Activated naive CD4-positive, alpha-beta T cell treated with anti-CD3 and anti-CD28 coated beads, Interleukin-2, amount 50 U/mL, for 24 hours (primary cell): ENCODE results near the gene UNG.

Experiments
- H3K27ac Mint-ChIP-seq: one replicate; pipeline ENCODE4 v1.8.0; 2021; ENCODE audit warnings: mild to moderate bottlenecking, mixed read lengths
- H3K27me3 Mint-ChIP-seq: one replicate; pipeline ENCODE4 v1.8.0; 2021; ENCODE audit warnings: mixed read lengths
- H3K36me3 Mint-ChIP-seq: one replicate; pipeline ENCODE4 v1.8.0; 2021; ENCODE audit warnings: mixed read lengths
- H3K4me1 Mint-ChIP-seq: one replicate; pipeline ENCODE4 v1.8.0; 2021; ENCODE audit warnings: mixed read lengths
- H3K4me3 Mint-ChIP-seq: one replicate; pipeline ENCODE4 v1.8.0; 2021; ENCODE audit warnings: mild to moderate bottlenecking, mixed read lengths
- H3K9me3 Mint-ChIP-seq: one replicate; pipeline ENCODE4 v1.8.0; 2021; ENCODE audit warnings: mixed read lengths

The UNG gene

DNA sequence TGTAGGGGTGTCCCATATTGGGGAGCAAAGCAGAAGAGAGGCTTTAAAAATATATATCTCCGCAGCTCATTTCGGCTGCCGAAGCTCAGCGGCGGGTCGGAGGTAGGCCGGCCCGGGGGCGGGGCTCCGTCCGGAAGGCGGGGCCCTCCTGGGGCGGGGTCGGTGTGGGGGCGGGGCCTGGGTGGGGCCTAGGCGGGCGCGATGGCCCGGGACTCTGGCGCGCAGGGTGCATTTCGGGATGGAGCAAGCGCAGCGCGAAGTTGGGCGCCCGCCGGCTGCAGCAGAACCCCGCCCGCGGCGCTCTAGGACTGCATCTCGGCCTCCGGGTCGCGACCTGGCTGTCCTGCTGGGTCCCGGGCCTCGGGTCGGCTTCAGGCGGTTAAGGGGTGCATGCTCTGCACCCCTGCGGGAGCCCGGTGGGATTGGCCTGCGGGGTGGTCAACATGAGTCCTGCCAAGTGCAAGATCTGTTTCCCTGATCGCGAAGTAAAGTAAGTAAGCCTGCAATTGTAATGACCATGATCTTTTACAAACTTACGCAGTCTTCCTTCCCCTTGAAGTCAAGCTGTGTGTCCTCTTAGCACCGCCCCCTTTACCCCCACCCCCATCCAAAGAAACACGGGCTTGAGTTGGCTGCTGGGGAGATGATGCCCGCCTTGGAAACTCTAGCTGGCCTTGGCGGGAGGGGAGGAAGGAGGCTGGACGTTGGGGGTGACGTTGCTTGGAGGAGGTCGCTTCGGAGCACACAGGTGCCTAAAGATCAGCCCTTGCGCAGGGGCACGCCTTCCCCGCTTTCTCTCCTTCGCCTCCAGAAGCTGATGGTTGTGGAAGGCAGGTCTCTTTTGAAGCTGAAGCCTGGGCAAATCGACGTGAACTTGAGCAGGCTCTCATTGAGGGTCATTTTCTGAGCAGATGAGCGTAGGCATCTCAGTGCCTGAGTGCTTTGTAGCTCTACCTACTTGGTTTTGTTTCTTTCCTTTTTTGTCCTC is 57.3 kb downstream of the UNG start:
- no peaks in the 10 kb centered on the region for H3K36me3 Mint-ChIP-seq

DNA sequence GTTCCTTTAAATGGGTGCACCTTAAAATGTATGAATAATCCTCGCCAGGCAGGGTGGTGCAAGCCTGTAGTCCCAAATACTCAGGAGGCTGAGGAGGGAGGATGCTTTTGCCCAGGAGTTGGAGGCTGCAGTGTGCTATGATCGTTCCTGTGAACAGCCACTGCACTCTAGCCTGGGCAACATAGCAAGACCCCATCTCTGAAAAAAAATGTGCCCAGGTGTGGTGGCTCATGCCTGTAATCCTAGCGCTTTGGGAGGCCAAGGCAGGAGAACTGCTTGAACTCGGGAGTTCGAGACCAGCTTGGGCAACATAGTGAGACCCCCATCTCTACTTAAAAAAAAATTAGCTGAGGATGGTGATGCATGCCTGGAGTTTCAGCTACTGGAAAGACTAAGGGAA is 58.6 kb downstream of the UNG start:
- no peaks in the 10 kb centered on the region for H3K27me3 Mint-ChIP-seq
- H3K36me3 Mint-ChIP-seq = no peaks in the 10 kb centered on the region
- H3K27ac Mint-ChIP-seq = no peak overlapping the region
- no peaks in the 10 kb centered on the region for H3K9me3 Mint-ChIP-seq
- H3K4me1 Mint-ChIP-seq = peaks cover 18% of the 10 kb centered on the region
- H3K4me3 Mint-ChIP-seq = peak overlapping the region; percentile 92

More for the DNA sequence above, 57.3 kb downstream of the UNG start:
- H3K9me3 Mint-ChIP-seq = no peaks in the 10 kb centered on the region
- peak overlapping the region; percentile 26 for H3K27ac Mint-ChIP-seq
- H3K27me3 Mint-ChIP-seq = no peaks in the 10 kb centered on the region
- H3K4me3 Mint-ChIP-seq = peak overlapping the region; percentile 92
- H3K4me1 Mint-ChIP-seq = peaks cover 18% of the 10 kb centered on the region

DNA sequence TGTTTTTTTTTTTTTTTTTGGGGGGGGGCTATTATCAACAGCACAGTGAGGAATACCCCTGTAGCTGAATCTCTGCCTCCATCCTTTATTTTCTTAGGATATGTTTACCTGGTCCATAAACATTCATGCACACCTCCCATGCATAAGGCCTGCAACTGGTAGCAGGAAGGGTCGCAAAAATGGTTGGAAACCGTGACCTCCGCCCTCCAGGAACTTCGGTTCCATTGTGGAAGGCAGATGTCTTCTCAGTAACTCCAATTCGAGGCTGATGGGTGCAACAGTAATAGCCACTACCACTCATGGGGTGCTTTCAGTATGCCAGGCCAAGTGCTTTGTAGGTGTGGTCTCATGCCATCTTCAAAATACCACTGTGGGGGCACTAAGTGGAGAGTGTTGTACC is 59.2 kb downstream of the UNG start:
- Mint-ChIP-seq H3K27me3 (no peaks in the 10 kb centered on the region), H3K4me1 (peaks cover 18% of the 10 kb centered on the region), H3K36me3 (no peaks in the 10 kb centered on the region), H3K4me3 (no peak overlapping the region), H3K9me3 (no peaks in the 10 kb centered on the region), H3K27ac (no peak overlapping the region)

DNA sequence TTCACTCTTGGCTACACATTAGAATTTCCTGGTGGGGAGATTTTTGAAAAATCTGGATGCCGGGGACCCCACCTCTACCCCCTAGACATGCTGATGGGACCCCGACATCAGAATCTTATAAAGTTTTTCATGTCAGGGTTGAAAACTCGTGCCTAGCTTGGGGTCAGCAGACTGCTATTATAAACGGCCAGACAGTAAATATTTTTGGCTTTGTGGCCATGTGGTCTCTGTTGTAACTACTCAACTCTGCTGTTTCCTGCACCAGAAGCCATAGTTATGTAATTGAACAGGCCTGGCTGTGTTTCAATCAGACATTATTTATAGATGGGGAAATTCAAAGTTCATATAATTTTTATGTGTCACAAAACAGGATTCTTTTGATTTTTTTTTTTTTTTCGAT is 60.6 kb downstream of the UNG start:
- H3K4me3 Mint-ChIP-seq = no peak overlapping the region
- H3K36me3 Mint-ChIP-seq = no peaks in the 10 kb centered on the region
- peaks cover 18% of the 10 kb centered on the region for H3K4me1 Mint-ChIP-seq
- no peak overlapping the region for H3K27ac Mint-ChIP-seq
- H3K9me3 Mint-ChIP-seq = no peaks in the 10 kb centered on the region
- H3K27me3 Mint-ChIP-seq = no peaks in the 10 kb centered on the region

DNA sequence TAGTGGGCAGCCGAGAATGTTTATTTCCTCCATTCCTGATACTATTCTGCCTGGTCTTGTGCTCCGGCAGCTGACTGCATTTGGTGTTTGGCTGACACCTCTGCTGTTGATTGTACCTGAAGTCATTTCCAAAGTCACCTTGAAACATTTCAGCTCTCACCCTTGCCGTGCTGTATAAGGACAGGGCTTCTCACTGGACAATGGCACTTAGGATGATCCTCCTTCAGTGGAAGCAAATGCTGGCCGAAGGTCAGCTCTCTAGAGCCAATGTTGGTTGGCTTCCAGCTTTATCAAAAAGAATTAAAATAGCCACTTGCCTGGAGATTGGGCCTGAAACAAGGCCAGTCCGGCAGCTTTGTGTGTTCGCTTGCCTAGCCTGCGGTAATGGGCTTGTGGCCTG is 63.0 kb downstream of the UNG start:
- Mint-ChIP-seq H3K36me3 (peaks cover 3% of the 10 kb centered on the region), H3K4me3 (no peak overlapping the region), H3K4me1 (peaks cover 4% of the 10 kb centered on the region), H3K27ac (no peak overlapping the region), H3K9me3 (no peaks in the 10 kb centered on the region), H3K27me3 (no peaks in the 10 kb centered on the region)
